HG03439 (cell line): Measurements from ENCODE around the gene ADNP.

Experiments
- ATAC-seq: cut with Tn5 transposase; IDR thresholded peaks from one replicate; pipeline ENCODE4 v1.9.1; 2021; ENCODE audit warnings: mild to moderate bottlenecking, moderate library complexity; ENCODE audit not compliant: unreplicated experiment

Gene ADNP

DNA sequence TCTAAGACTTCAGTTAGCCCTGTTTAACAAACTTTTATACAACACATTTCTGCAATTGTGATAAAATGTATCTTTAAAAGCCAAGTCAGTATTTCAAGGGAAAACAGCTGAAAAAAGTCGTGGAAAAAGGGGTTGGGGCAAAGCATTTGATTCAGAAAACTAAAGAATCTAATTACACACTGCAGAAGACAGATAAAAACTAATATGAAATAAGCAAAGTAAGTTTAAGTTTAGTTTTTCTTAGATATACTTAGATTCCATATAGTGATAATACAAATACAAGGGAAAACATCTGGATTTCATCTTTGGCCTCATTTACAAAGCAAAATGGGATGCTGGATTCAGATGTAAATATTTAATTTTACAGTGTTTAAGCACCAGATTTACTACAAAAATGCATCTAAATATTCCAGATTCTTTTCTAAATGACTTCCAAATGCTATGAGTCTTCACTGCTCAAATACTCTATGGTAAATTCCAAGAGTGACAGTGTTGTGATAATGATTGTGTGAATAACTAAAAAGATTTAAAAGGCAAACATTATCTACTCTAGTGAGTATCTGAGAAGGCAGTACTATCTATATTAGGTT is 1.5 kb upstream of the ADNP start:
- ATAC-seq: no peak

- no peak for ATAC-seq
Observed at GRCh38 chr20:50932016-50932485, 814 bp upstream of the ADNP start.

- peak; percentile 23 for ATAC-seq
Observed at GRCh38 chr20:50930976-50931305, 296 bp downstream of the ADNP start.

GRCh38 chr20:50930139-50930975 is 880 bp downstream of the ADNP start:
- ATAC-seq: no peak

DNA sequence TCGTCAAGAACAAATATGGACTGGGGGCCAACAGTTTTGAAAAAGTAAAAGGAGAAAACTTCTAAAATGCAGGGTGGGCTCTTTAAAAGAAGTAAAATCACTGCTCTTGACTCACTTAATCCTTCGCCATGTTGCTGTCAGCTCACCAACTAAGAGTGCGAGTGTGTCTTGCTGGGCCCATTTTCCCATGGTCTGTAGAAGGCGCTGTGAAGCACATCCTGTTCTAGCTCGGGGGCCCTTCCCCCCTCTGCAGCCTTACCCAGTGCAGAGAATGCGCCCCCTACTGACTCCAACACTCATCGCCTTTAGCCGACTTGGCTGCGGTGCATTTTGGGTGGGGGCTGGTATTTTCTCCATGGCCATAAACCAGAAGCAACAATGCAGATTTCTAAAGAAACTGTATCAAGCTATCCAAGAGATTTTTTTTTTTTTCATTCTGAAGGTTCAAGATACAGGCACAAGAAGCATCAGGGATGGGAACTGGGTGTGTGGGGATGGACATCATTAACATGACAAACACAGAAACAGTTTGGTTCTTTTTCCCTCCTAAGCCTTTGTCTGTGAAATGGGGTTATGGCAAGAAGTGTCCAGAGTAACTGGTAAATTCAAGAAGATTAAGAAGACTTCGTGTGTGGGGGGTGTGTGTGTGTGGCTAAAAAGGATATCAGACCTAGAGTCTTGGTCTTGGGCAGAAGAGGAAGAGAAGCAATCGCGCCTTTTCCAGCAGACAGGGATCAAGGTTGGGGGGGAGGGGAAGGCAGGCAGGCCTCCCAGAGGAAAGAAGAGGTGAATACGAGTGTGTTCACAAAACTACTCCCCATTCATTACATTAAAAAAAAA is 1.7 kb downstream of the ADNP start:
- peak; percentile 57 for ATAC-seq

DNA sequence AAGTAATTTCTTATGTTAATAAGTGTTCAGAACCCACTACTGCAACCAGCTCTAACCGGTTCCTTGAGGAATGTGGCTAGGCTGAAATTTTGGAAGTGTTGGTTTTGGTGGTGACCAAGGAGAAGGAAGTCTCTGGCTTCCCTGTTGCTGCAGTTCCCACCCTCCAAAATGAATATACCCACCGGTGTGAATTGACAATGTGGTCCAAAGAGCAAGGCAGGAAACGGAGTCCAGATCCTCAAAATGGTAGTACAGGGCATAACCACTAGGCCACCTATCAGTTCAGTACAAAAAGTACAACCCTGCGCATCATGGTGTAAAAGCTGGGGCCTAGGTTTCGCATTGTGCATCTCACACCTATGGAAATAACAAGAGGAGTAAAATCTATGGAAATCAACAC is 2.8 kb downstream of the ADNP start:
- ATAC-seq: no peak

GRCh38 chr20:50926530-50926929 is 4.7 kb downstream of the ADNP start:
- ATAC-seq: no peak

DNA sequence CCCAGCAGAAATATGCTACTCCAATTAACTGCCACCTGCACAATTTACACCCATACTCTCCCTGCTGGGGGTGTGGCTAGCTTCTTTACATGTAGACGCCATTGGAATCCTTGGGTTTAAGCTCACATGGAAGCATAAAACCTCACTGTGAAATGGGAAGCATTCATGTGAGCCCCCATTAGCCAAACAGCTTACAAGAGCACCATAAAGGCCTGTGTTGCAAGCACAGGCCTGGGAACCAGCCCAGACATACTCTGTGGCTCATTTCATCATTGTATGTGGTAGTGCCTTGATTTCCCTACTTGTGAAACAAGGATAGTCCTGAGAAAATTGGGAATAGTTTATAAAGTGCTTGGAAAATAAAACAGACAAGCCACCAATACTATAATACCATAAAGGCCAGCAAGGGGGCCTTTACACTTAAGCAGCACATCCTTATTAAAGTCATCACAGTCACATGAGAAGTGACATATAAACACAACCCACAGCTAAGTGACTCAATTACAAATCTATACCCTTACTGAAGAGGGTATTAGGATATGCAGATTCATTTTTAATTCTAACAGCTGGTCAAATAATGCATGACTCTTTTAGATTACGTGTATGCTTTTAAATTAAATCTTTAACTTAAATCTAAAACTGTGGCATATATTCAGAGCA is 6.8 kb downstream of the ADNP start:
- ATAC-seq: no peak

DNA sequence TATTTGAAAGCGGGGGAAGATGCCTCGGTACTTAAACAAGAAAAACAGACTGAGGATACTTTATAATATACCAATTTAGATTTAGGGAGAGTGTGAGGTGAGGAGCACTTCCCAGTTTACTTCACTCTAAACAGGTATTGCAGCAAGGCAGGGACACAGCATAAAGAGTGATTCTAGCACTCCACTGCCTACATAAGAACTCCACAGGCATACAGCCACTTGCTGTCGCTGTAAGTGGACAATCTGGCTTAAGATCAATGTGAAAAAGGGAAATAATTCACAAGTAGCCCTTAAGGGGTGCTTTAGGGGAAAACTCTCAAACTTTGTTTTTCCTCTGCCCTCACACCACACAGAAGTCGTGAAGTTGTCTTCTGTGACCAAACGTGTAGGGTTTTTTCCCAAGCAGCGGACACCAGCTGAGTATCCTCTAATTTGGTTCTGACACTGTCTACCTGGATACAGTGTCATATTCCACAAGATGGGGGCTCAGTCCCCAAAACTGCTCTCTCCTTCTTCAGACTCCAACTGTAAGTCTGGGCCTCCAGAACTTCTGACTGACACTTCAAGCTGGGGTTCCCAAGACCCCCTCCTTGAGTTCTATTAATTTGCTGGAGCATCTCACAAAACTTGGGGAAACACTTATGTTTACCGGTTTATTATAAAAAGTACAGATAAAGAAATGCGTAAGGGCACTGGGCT is 9.3 kb downstream of the ADNP start:
- no peak for ATAC-seq

DNA sequence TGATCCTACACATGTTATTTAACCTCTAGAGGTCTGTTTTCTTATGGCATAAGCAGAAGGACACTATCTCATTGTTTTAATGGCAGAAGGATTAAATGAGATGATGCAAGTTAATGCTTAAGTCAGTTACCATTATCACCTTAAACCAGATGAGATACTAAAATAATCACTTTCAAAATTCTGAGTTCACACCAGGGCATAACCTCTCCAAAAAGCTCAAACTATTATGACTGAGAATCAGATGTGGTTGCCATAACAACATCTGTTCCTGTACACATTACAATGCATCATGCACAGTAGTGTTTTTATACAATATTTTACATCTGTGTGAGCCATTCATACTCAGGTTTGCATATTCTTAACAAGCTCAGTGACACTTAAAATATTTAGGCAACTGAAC is 10.2 kb downstream of the ADNP start:
- no peak for ATAC-seq

- no peak for ATAC-seq
Observed at GRCh38 chr20:50919567-50919966, 11.7 kb downstream of the ADNP start.

- no peak for ATAC-seq
Observed at GRCh38 chr20:50918403-50918802, 12.8 kb downstream of the ADNP start.

GRCh38 chr20:50916934-50917333 is 14.3 kb downstream of the ADNP start:
- no peak for ATAC-seq

DNA sequence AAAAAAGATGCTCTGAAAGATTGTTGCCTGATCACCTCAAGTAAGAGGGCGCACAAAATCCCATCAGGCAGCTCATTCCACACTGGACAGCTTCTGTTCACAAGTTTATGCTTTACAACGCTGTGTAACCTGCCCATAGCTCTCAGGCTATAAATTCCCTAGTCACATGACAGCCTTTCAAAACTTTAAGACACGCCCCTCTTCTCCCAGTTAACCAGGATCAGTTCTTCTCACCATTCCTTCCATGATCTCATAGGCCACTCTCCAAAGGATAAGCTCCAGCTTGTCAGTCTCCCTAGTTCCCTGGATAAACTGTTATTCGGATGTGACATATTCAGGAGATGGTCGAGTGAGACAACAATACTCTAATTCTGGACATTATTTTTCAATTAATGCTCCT is 15.0 kb downstream of the ADNP start:
- no peak for ATAC-seq

DNA sequence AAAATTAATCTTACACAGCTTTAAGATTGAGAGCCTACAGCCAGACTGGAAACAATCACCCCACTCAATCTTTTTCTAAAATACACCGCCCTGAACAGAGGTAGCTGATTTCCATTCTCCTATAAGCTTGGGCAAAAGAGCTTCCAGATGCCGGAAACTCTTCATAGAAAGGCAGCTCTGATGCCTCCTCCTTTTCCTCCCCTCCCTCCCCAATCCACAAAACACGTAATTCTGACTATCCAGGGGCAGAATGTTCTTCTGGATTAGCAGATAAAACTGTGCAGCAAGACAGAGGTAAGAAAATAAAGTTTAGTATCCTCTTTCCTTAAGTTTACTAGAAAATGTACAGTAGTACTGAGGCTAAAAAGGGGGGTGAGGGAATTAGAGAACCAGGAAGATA is 15.8 kb downstream of the ADNP start:
- no peak for ATAC-seq

- no peak for ATAC-seq
Observed at GRCh38 chr20:50913690-50914375, 17.4 kb downstream of the ADNP start.

DNA sequence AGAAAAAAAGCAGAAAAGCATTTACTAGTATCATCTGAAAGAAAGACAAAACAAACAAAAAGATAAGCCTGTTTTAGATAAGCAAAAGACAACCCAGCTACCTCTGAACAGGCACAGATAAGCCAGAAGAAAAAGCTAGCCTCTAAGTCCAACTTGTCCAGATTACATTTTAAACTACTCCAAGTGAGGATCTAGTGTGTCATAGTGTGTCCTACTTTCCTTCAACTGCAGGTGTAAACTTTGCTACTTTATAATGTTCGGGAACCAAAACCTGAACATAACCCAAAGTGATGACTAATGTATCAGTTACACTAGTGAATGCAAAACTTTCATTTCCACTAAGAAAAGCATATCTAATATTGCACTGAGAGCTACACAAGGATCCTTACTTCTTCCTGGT is 19.5 kb downstream of the ADNP start:
- ATAC-seq: no peak

DNA sequence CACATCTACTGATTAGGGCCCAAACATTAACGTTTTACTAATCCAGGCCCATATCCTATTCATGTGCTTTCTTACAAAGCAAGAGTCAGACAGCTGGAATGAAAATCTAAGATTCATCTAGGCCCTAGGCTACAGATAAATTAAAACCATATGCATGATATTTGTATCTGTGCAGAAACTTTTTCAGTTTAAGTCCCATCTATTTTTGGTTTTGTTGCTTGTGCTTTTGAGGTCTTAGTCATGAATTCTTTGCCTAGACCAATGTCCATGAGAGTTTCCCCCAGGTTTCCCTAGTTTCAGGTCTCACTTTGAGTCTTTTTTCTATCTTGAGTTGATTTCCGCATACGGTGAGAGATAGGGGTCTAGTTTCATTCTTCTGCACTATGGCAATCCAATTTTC is 20.2 kb downstream of the ADNP start:
- no peak for ATAC-seq

DNA sequence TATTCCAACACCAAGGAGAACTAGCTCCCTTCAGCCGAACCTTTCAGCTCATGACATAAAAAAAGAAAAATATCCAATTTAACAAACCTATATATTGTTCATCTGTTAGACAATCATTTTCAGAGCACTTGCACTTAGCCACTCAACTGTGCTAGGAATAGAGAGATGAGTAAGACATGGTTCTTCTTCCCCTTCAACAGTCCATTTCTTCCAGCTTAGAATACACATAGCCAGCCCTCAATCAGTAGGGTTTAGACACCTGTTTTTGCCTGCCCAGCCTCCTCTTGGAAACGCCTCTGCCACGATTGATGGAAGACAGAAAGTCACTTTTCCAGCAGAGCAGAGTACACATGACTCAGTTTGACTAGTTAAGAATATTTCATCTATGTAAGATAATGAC is 21.8 kb downstream of the ADNP start:
- ATAC-seq: no peak

- no peak for ATAC-seq
Observed at GRCh38 chr20:50904067-50904570, 27.1 kb downstream of the ADNP start.
